ENCODE data around the gene RANBP10. TPM values are rescaled to one million over a fixed set of nuclear protein-coding genes. Genes with fewer than 3 reads are reported as not detected.
"Not testable (repeated sequence)": the region's sequence is repeated elsewhere in the genome, so short reads cannot be mapped to it uniquely, and the experiment has no call there.

The RANBP10 gene
- total RNA-seq, 2 experiments from 2014 or later = 18.0 to 18.7 TPM

DNA sequence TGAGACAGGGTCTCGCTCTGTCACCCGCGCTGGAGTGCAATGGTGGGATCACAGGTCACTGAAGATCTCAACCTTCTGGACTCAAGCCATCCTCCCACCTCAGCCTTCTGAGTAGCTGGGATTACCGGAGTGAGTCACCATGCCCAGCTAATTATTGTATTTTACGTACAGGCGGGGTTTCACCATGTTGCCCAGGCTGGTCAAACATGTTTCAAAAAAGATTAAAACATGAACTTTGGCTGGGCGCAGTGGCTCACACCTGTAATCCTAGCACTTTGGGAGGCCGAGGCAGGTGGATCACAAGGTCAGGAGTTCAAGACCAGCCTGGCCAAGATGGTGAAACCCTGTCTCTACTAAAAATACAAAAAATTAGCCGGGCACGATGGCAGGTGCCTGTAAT lies 30.8 kb upstream of the RANBP10 start:
- POLR2A ChIA-PET = not testable (repeated sequence)
- CTCF ChIA-PET = interaction anchor here (1.6 to 1.8 kb wide), 2 partner anchors 21 to 30 kb away, joined by 3 to 6 read pairs; no protein-coding TSS in a partner anchor

DNA sequence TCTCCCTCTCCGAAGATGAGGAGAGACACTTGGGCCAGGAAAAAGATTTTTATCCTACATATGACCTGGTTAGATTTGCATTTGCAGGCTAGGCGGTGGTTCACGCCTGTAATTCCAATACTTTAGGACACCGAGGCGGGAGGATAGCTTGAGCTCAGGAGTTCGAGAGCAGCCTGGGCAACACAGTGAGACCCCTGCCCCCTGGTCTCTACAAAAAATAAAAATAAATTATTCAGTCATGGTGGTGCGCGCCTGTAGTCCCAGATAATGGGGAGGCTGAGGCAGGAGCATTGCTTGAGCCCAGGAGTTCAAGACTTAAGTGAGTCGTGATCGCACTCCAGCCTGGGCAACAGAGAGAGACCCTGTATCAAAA lies 27.9 kb upstream of the RANBP10 start:
- CTCF ChIA-PET = interaction anchor here (0.5 to 2.4 kb wide), 5 partner anchors 11 to 206 kb away, joined by 3 to 16 read pairs (median 7); partner anchors contain the start of gene NUTF2
- POLR2A ChIA-PET = interaction anchor here (0.6 to 2.1 kb wide), 6 partner anchors 12 to 173 kb away, joined by 3 to 8 read pairs (median 6); partner anchors contain the start of genes NUTF2, PARD6A, PSMB10 and RANBP10

DNA sequence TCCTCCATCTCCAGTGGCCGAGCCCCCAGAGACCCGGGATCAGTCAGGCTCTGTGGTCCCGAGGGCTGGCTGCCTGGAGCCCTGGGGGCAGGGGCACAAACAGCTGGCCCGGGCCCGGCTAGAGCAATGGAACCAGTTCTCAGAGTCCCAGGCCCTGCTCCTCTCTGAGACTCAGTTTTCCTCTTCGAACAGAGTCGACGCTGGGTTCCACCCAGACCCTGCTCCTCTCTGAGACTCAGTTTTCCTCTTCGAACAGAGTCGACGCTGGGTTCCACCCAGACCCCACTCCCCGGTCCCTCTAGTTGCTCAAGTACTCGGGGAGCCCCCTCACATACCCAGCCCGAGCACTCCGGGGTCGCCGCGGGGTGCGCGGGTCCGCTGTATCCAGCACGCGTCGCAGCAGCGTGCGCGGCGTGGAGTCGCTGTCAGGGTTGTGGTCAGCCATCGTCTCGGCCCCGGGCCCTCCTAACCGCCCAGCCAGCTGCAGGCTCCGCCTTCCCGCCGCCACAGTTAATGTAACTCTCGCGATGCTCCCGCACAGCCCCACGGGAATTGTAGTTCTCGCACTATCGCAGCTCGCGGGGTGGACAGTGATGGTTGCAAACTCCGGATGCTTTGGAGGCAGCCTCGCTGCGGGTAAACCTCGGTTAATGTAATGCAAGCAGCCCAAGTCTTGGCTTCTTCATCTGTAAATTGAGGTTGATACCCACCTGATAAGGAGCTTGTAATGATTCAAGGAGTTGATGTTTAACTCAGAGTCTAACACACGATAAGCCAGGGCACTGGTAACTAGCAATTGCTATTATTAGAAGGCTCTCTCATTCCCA lies 27.3 kb upstream of the RANBP10 start:
- CTCF ChIA-PET = interaction anchor here (0.5 to 2.4 kb wide), 7 partner anchors 9 to 207 kb away, joined by 3 to 16 read pairs (median 3); partner anchors contain the start of gene NUTF2
- POLR2A ChIA-PET = interaction anchor here (0.6 to 2.1 kb wide), 6 partner anchors 13 to 173 kb away, joined by 3 to 8 read pairs (median 6); partner anchors contain the start of genes NUTF2, PARD6A, PSMB10 and RANBP10

DNA sequence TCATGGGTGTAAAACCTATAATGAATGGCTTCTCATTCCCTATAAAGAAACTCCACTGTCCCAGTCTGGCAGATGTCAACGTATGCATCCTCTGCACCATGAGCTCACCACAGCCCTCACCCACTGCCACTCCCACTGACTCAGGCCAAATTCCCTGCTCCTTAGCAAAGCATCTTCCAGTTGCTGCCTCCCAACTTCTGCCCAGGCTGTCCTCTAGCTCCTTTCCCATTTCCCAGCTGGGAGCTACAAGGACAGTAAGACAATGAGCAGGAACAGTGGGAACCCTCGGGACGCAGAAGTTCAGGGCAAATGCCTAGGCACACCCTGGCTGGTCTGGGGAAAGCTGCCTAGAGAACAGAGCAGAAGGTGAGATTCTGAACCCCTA lies 26.7 kb upstream of the RANBP10 start:
- POLR2A ChIA-PET = interaction anchor here (1.0 to 2.1 kb wide), 4 partner anchors 13 to 172 kb away, joined by 4 to 8 read pairs (median 8); partner anchors contain the start of genes NUTF2, PARD6A and PSMB10
- CTCF ChIA-PET = interaction anchor here (0.6 to 2.4 kb wide), 5 partner anchors 10 to 109 kb away, joined by 3 to 16 read pairs (median 3); partner anchors contain the start of gene NUTF2

DNA sequence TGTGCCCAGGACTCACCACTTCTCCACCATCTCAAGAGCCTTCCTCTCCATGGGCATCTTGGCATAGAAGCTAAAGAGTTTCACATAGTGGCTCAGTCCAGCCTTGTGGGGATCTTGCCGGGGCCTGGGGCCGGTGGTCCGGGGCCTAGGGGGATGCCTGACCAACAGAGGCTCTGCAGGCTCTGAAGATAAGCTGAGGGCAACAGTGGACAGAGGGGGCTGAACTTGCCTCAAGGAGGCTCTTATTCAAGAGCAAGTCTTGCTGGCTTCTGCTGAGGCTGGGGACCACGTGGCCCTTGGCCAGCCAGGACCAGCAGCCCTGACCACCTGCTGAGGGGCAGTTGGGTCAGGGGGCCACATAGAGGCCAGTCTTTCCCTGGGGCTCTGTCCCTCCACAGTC lies 22.3 kb upstream of the RANBP10 start:
- ChIA-PET CTCF (interaction anchor here (0.6 to 2.2 kb wide), 2 partner anchors 12 to 15 kb away, joined by 3 to 8 read pairs; no protein-coding TSS in a partner anchor), POLR2A (no interaction called here)

DNA sequence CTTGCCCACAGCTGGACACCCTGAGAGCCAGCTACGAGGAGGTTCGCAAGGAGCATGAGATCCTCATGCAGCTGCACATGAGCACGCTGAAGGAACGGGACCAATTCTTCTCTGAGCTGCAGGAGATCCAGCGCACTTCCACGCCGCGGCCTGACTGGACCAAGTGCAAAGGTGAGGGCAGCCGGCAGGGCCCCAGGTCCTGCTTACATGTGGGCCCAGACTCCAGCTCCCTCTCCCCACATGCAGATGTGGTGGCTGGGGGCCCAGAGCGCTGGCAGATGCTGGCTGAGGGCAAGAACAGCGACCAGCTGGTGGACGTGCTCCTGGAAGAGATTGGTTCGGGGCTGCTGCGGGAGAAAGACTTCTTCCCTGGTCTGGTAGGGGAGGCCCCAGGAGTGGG lies 19.5 kb upstream of the RANBP10 start:
- POLR2A ChIA-PET = no interaction called here
- CTCF ChIA-PET = interaction anchor here (1.0 to 1.7 kb wide), 2 partner anchors 10 kb away, joined by 4 to 7 read pairs; no protein-coding TSS in a partner anchor

DNA sequence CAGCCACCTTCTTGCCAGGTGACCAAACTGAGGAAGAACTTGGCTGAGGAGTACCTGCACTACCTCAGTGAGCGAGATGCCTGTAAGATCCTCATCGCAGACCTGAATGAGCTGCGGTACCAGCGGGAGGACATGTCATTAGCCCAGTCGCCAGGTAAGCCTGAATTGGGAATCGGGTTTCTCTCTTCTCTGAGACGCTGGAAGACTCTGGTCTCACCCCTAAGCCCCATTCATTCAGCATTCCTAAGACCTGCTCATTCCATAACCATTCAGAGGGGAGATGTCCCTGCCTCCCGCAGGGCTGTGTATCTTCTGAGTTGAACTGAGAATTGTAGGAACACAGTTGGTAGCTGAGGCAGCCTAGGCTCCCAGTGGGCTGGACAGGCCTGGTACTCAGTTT lies 18.8 kb upstream of the RANBP10 start:
- ChIA-PET CTCF (no interaction called here), POLR2A (no interaction called here)

DNA sequence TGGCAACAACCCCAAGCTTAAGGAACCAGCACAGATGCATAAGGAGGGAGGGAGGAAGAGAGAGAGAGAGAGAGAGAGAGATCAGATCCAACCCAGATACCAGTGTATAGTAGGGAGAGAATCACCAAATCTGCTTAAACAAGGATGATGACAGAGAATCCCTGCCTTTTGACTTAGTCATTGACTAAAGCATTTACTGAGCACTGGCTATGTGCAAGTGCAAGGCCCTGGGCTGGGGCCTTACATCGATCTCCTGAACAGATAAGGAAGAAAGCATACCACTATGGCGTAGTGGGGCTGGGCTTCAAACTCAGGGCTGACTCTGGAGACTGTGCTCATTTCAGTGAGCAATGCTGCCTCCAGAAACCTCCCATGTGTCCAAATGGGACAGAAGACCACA lies 16.2 kb upstream of the RANBP10 start:
- ChIA-PET CTCF (interaction anchor here (0.7 kb wide), 1 partner anchor 150 kb away, joined by 3 read pairs; no protein-coding TSS in a partner anchor), POLR2A (no interaction called here)

DNA sequence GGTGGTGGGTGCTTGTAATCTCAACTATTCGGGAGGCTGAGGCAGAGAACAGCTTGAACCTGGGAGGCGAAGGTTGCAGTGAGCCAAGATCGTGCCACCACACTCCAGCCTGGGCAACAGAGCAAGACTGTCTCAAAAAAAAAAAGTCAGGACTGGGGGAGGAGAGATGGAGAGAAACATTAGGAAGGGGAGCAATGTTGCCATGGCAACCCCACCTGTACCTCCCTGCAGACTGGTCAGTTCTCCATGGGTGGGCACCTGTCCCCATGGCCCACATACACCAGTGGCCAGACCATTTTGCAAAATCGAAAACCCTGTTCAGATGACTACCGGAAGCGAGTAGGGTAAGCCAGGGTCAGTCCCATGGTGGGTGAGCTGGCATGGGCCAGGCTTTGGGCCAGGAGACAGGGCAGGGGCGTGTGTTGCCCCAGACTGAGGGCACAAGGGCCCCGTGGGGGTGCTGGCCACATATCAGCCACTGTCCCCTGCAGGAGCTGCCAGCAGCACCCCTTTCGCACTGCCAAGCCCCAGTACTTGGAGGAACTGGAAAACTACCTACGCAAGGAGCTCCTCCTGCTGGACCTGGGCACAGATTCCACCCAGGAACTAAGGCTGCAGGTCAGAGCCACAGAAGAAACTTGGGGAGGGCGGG lies 14.4 kb upstream of the RANBP10 start:
- POLR2A ChIA-PET = no interaction called here
- CTCF ChIA-PET = interaction anchor here (1.2 kb wide), 1 partner anchor 299 kb away, joined by 6 read pairs; no protein-coding TSS in a partner anchor

DNA sequence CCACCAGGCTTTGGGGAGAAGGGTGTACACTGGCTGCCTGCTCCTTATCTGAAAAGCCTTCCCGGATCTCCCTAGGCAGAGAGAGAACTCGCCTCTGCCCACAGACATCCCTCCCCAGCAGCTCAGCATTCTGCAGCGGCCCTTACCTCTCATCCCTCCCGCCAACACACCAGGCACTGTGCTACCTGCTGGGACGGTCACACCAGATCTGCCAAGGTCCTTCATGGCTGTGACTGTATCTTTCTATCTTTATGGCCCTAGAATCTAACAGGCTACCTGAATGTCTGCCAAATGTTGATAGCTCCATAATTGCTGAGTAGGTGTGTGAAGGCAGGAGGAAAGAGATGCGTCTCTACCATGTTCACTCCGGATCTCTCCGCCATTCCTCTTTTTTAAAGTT lies 8.2 kb upstream of the RANBP10 start:
- POLR2A ChIA-PET = no interaction called here

DNA sequence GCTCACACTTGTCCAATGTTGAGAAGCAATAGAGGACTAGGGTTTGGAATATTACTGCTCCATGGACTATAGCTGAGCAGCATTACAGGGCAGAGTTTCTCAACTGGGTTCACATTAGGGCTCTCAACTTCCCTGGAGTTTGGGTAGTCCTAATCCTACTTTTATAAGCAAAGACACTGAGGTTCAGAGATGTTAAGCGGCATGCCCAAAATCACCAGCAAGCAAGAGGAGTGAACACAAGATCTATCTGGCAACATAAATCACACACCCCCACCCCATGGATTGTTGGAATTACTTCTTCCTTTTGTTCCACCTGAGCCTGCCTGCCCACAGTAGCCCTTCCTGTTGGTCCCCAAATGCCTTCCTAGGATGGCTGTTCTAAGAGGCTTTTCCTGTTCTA lies 5.5 kb upstream of the RANBP10 start:
- POLR2A ChIA-PET = no interaction called here

More for the DNA sequence above, 8.2 kb upstream of the RANBP10 start:
- CTCF ChIA-PET = interaction anchor here (0.6 to 1.3 kb wide), 5 partner anchors 43 to 294 kb away, joined by 3 to 5 read pairs (median 3); no protein-coding TSS in a partner anchor

DNA sequence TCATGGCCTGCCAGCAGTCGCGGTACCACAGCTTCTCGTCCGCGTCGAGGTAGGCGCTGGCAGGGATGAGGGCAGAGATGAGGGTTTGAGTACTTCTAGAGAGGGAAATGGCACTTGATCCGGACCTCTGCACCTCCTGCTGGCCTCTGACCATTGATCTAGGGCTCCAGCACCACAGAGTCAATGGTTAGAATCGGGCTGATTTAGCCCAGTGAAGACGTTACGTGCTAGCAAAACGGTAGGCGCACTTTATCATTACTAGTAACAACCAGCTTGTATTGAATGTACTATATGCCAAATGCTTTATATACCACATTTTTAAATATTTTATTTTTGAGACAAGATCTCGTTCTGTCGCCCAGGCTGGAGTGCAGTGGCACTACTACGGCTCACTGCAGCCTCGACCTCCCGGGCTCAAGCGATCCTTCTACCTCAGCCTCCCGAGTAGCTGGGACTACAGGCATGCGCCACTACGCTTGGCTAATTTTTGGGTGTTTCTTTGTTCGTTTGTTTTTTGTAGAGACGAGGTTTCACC lies 855 bp upstream of the RANBP10 start:
- ChIA-PET CTCF (interaction anchor here (0.7 to 3.2 kb wide), 9 partner anchors 10 to 480 kb away, joined by 3 to 31 read pairs (median 3); partner anchors contain the start of gene GFOD2), POLR2A (interaction anchor here (0.6 to 1.7 kb wide), 5 partner anchors 27 to 147 kb away, joined by 3 to 5 read pairs (median 4); partner anchors contain the start of genes ACD, C16orf86, ENKD1 and GFOD2)

More for the DNA sequence above, 5.5 kb upstream of the RANBP10 start:
- CTCF ChIA-PET = interaction anchor here (1.1 to 1.2 kb wide), 2 partner anchors 16 to 229 kb away, joined by 3 to 4 read pairs; no protein-coding TSS in a partner anchor

DNA sequence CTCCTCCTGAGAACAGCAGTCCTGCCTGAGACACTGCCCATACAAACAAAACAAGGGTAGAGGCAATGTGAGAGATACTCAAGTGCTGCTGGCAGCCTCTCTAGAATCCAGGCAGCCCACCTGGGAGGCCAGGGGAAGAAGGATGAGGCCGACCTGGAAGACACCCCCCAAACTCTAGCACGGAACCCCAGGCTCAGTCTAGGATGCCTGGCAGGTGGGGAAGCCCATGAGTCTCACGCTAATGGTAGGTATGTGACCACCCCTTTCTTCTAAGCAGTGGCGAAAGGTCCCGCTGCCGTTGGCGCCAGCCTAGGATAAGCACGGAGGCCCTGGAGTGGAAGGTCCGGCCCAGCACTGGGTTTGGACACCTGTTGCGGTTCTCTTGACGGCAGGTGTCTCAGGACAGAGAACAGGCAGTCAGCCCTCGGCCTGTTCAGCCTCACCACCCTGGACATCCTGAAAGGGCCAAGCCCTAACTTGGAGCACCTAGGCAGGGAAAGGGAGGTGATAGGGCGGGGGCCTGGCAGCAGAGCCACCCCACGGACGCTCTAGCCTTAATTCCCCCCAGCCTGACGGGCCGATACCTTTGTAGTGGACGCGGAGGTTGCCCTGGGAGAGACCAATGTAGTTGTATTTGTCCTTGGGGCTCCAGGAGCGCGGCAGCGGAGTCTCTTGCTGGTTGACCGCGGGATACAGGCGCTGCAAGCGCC lies 487 bp downstream of the RANBP10 start:
- ChIA-PET POLR2A (interaction anchor here (1.1 to 1.7 kb wide), 4 partner anchors 28 to 139 kb away, joined by 3 to 5 read pairs (median 4); partner anchors contain the start of genes C16orf86, ENKD1 and GFOD2), CTCF (interaction anchor here (0.5 to 3.2 kb wide), 6 partner anchors 11 to 160 kb away, joined by 3 to 31 read pairs (median 4); partner anchors contain the start of genes CENPT and GFOD2)

DNA sequence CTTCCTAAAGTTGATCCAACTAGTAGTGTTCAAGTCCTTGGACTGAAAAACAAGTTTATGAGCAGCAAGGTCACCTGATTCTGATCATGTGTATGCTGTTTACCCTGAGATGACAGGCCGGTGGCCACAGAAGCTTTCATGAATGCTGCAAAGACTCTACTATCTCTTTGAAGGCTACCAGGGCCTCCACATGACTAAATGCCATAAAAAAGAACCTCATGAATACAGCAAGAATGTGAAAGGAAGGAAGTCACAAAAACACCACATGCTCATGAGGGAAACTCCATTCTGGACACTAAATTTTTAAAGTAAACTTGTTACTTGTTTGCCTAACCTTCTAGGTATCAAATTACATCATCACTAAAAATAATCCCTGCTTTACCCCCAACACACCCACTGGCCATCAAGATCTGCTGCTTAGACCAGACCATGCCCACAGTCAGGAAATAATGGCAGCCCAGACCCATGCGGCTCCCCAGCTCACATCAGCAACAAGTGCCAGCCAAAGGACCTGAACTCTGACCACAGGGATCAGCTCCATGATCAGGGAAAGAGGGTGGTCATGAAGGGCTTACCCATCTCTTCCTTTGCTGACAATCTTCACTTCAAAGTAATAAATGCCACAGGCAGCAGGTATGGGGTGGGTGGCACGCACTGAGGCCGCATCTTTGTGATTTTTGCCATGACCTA lies 1.4 kb downstream of the RANBP10 start:
- POLR2A ChIA-PET = no interaction called here
- CTCF ChIA-PET = interaction anchor here (3.9 kb wide), 1 partner anchor 12 kb away, joined by 20 read pairs; no protein-coding TSS in a partner anchor

DNA sequence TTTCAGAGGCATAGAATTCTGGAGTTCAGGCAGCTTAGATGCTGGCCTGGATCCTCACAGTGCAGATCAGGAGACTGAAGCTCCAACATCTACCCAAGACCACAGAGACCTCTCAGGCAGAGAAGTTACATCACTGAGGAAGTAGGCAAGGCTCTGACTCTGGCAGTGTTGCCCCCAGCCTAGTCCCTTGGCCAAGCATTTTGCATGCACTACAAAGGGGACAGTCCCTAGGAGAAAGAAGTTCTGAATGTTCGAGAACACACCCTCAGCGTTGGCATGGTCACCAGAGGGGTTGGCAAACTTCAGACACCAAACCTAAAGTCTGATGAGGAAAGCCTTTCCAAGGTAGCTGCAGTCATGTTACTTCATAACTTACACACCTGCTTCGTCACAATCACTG lies 2.5 kb downstream of the RANBP10 start:
- POLR2A ChIA-PET = no interaction called here
- CTCF ChIA-PET = interaction anchor here (0.7 to 3.9 kb wide), 2 partner anchors 13 to 573 kb away, joined by 3 to 20 read pairs; no protein-coding TSS in a partner anchor

DNA sequence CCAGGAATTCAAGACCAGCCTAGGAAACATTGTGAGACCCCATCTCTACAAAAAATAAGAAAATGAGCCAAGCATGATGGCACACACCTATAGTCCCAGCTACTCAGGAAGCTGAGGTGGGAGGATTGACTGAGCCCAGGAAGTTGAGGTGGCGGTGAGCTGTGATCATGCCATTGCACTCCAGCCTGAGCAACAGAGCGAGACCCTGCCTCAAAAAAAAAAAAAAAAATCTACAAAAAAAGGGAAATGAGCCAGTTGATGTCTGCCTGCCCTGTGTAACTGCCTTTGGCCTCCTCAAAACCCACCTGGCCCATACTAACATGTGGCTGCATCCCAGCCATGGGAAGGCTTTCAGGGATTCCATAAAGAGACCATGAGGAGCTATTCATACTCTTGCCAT lies 4.5 kb downstream of the RANBP10 start:
- ChIA-PET CTCF (interaction anchor here (0.6 to 3.9 kb wide), 2 partner anchors 15 to 136 kb away, joined by 3 to 20 read pairs; no protein-coding TSS in a partner anchor), POLR2A (interaction anchor here (0.7 kb wide), 1 partner anchor 41 kb away, joined by 4 read pairs; no protein-coding TSS in a partner anchor)

DNA sequence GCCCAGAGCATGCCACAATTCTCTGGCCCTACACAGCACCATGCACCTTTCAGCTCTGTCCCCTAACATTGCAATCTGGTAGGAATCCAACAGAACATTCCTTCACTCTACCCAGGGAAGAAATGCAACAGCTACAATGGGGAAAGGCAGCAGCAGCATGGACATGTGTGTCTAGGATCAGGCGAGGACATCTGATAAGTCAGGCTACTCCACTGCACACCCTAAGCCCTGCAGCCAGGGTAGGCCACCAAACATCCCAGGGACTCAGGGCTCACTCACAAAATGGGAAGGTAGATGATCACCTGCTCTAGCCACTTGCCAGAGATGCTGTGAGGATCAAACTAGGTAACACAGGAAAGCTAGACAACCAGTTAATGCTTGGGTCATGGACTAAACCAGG lies 5.1 kb downstream of the RANBP10 start:
- POLR2A ChIA-PET = no interaction called here
- CTCF ChIA-PET = interaction anchor here (1.1 to 3.9 kb wide), 2 partner anchors 15 to 16 kb away, joined by 5 to 20 read pairs; no protein-coding TSS in a partner anchor

Data from activated CD8-positive, alpha-beta memory T cell treated with anti-CD3 and anti-CD28 coated beads for 36 hours (primary cell).